ENCODE measurements around the gene ASB6.
A peak's percentile ranks its signal among the peaks of the same experiment; 100 is the strongest.
"Not testable (repeated sequence)": the region's sequence is repeated elsewhere in the genome, so short reads cannot be mapped to it uniquely, and the experiment has no call there.

The ASB6 gene

DNA sequence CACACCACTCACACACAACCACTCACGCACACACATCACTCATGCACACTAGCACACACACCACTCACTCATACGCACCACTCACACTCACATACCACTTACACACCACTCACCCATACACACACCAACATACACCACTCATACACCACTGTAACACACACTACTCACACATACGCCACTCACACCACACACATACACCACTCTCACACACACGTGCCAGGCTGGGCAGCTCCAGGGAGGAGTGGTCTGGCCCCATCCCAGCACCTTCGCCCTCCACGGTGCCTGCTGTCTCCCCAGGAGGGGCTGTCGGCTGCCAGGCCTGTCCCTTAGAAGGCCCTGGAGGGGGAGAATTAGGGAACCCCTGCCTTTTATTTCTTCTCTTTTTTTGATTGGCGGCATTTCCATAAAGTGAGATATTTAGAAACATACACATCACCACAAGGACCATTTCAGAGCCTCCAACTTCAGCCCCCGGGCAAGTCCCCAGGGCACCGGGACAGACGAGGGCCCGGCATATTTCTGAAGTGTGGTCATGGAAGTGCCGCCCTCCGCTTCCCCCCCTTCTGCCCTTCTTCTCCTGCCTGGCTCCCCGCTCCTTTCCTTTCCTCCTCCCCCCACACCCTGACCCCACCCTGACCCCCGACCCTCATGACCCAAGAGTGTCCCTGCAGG lies 6.3 kb upstream of the ASB6 start:
- DNase-seq (ENCODE audit: low read depth, low spot score): no peak
- H3K4me3 ChIP-seq (ENCODE audit: low read length): no peak overlapping the region

DNA sequence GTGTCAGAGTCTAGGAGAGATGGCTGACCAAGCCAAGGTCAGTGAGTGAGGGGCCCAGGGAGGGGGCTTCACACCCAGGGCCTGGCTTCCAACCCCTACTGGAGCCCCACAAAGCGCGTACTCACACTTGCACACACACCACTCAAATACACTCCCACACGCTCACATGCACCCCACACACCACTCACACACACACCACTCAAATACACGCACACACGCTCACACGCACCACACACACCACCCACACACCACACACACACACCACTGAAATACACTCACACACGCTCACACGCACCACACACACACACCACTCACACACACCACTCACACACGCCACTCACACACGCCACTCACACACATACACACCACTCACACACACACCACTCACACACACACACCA lies 5.7 kb upstream of the ASB6 start:
- no peak overlapping the region for H3K4me3 ChIP-seq (ENCODE audit: low read length)
- no peak for DNase-seq (ENCODE audit: low read depth, low spot score)

DNA sequence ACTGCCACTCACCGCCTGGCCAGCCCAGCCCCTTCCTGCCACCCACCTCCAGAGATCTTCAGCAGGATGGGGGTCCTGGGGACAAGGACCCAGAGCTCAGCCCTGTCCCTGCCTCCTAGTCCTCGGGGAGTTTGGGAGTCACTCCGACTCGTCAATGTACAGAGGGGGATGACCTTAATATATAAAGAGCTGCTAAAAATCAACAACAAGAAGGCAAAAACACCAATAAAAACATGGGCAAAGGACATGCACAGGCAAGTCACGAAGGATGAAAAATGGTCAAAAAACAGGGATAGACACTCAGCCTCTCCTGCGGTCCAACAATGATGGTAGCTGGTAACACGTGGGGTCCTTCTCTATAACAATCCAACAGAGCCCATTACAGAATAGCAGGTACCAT lies 4.7 kb upstream of the ASB6 start:
- H3K4me3 ChIP-seq (ENCODE audit: low read length): no peak overlapping the region
- DNase-seq (ENCODE audit: low read depth, low spot score): no peak

DNA sequence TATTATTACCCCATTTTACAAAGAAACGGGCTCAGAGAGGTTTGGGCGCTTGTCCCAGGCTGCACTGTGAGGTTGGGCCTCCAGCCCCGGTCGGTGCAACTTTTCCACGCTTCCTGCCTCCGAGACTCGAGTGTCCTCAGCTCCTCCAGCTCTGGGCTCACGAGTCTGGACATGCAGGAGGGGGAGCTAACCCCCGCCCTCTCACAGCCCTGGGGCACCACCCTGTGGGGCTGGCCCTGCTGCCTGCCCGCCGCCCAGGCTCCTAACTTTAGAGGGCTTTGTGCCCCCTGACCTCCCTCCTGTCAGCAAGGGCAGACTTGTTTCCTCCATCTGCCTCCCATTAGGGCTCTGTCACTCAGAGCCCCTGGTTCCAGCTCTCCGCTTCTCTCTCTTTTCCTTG lies 4.3 kb upstream of the ASB6 start:
- DNase-seq (ENCODE audit: low read depth, low spot score): no peak
- no peak overlapping the region for H3K4me3 ChIP-seq (ENCODE audit: low read length)

DNA sequence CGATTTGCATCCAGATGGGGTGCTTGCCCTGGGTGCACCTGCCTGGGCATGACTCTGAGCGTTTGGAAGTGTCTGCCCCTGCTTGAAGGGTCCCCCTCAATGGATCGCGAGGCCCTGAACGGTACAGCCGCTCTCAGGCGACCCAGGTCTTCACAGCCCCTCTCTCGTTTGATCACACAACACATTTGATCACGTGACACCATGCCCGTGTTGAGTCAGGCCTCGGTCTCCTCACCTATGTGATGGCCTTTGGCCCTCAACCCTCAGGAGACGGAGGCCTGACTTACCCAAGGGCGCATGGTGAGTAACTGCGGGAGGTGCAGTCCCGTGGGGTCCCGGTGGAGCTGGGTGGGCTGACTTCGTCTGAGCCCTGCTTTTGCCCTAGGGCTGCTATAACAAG lies 3.0 kb upstream of the ASB6 start:
- no peak overlapping the region for H3K4me3 ChIP-seq (ENCODE audit: low read length)
- DNase-seq (ENCODE audit: low read depth, low spot score): no peak

DNA sequence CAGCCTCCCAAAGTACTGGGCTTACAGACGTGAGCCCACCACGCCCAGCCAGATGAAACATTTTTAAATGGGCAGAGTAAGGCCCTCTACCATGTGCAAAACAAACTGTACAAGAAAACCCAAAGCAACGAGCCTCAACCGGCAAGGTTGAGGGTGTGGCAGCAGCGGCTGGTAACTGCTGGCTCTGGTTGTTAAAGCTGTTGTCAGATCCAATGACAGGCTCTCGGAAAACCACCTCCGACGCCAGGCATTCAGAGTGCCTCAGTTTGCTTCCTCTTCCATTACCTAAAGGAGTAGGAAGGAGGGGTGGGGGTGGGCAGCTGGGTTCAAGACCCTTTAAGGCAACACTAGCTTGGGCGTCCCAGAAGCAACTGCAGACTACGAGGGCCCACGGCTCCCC lies 2.4 kb upstream of the ASB6 start:
- DNase-seq (ENCODE audit: low read depth, low spot score): no peak
- H3K4me3 ChIP-seq (ENCODE audit: low read length): no peak overlapping the region

DNA sequence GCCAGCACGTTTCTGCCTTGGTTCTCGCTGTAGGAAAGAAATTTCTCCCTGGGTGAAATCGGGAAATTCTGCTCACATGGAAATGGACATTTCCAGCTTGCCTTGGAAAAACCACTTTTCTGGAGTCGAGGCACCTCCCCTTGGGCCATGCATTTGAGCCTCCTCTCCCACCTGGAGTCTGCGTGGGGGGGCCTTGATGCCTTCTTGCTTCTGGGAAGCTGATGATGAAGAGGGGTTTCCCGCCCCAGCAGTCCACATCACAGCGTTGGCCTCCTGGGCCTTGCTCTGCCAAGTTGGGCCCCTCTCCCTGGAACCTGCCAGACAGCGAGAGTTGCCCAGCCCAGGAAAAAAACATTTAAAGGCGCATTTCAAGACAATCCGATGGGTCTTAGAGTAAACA lies 1.8 kb upstream of the ASB6 start:
- H3K4me3 ChIP-seq (ENCODE audit: low read length): no peak overlapping the region
- no peak for DNase-seq (ENCODE audit: low read depth, low spot score)

DNA sequence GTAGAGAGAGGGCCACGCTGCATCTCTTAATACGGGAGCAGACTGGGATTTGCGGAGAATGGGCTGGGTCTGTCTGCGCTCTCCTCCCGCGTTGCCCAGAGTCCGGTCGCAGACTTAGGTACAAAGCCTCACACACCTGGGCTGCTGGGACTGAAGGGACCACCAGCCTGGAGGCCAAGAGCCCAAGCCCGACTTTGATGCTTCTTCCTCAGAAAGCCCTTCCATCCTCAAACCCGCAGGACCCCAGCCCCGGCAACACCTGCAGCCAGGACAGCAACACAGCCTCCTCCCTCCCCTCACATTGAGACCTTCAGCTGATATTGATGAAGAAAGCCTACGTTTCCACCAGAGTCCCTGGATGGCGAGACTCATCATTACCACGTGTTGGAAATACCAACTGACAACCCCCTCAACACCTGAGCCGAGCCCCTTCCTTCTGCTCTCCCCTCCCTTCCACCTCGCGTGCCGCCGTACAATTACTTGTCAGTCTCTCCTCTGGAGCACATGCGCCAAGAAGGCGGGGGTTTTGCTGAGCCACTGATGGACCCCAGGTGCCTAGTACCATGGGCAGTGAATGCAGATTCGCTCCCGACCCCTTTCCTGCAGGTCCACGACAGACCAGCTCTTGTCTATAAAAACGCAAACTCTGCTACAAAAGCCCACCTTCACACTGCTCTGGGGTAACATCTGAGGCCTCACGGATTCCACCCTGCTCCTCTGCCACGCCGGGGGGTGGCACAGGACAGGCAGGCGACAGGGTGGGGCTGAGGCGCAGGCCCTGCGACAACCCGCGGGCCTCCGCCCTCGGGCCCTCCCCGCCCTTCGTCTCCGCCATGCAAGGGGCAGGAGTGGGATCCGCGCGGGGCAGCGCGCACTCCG lies 841 bp downstream of the ASB6 start:
- no peak for DNase-seq (ENCODE audit: low read depth, low spot score)

DNA sequence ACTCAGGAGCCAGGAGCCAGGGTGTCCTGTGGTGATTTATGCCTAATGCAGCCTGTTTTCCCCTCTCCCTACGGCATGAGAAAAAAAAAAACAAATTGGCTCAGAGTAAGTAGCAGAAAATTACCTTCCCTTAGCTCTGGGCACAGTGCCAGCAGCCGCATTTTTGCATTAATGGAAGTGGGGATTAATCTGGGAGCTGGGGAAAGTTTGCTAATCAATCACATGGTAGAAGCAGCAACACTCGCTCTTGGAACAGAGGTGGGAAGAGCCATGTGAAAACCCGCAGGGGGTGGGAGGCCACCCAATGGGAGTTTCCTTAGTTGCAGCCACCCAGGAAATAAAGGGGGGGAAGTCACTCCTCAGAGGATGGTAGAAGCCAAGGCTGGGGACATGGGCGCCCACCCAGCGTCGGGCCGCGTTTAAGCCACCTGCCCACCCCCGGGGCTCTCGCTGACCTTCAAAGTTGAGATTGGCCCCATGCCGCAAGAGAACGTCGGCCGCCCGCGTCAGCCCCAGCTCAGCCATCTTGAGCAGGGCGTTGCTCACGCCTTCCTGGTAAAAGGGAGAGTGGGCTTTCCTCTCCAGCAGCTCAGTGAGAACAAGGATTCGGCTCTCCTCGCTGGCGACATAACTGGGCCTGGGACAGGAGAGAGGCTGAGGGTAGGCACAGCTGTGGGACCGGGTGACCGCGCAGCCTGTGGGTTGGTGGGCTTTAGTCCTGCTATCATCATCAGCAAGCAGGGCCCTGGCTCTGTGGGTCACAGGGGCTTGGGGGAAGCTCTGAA lies 1.7 kb downstream of the ASB6 start:
- no peak for DNase-seq (ENCODE audit: low read depth, low spot score)

More for the DNA sequence above, 841 bp downstream of the ASB6 start:
- H3K4me3 ChIP-seq (ENCODE audit: low read length): peak overlapping the region; percentile 88

DNA sequence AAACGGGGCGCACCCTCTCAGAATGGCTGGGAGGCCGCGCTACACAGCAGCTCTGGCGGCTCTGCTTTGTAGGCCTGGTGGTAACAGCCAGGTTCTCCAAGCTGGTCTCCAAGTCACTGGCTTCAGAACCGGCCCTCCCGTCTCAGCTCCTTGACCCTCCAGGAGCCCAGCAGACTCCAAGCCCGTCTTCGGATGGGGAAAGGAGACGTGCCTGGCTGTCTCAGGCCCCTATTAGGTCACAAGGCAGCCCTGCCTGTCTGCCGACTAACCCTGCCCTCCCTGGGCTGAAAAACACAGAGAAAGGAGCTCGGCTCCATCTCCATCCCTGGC lies 2.2 kb downstream of the ASB6 start:
- DNase-seq (ENCODE audit: low read depth, low spot score): no peak
- no peak overlapping the region for H3K4me3 ChIP-seq (ENCODE audit: low read length)

More for the DNA sequence above, 1.7 kb downstream of the ASB6 start:
- H3K4me3 ChIP-seq (ENCODE audit: low read length): peak overlapping the region; percentile 88

DNA sequence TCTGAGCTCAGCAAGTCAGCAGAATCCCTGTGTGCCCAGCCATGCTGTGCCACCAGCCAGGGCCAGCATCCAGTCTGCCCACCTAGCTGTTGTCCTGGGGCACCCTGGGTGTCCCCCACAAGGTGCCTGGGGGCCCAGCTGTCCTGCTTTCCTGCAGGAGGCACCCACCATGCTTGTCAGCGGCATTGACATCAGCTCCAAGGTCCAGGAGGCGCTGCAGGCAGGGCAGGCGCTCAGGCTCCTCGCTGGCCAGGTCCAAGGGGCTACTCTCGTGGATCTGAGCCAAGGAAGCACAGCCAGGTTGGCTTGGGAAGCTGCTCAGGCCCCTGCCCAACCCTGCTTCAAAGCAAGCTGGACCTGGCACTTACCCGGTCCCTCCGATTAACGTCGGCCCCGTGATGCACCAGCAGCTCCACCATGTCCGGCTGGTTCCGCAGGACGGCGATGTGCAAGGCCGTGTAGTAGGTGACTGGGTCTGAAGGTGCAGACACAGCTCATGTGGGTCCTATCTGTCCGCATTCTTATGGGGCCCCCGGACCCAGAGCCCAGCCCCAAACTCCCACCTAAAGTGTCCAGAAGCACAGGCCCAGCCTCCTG lies 2.8 kb downstream of the ASB6 start:
- no peak overlapping the region for H3K4me3 ChIP-seq (ENCODE audit: low read length)
- no peak for DNase-seq (ENCODE audit: low read depth, low spot score)

DNA sequence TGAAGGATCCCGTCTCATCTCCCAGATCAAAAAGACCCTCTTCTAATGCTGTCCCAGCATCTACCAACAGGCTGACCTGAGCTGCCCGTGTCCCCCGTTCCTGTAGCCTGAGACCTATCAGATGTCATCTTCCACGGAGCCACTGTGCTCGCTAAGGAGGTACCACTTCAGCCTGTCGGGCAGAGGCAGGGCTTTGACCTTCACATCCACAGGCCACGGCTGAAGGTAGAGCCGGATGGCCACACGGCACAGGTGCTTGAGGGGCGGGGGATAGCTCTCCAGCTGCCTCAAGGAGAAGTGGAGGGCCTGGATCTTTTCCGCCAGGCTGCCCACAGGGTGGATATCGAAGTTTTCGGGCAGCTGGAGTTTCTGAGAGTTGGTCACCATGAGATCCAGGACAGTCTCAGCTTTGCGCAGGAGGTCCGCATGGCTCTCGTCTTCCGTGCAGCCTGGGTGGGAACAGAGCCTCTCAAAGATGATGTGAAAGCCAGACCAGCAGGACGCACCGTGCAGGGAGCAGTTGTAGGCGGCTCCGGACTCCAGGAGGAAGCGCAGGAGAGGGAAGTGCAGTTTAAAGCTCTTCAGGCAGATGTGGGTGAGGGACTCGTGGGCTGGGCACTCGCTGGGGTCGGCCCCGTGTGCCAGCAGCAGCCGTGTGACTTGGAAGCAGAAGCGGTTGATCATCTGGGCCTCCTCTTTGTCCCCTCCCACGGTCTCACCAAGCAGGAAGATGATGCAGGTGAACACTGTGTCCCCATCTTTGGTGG lies 4.1 kb downstream of the ASB6 start:
- no peak for DNase-seq (ENCODE audit: low read depth, low spot score)
- no peak overlapping the region for H3K4me3 ChIP-seq (ENCODE audit: low read length)

DNA sequence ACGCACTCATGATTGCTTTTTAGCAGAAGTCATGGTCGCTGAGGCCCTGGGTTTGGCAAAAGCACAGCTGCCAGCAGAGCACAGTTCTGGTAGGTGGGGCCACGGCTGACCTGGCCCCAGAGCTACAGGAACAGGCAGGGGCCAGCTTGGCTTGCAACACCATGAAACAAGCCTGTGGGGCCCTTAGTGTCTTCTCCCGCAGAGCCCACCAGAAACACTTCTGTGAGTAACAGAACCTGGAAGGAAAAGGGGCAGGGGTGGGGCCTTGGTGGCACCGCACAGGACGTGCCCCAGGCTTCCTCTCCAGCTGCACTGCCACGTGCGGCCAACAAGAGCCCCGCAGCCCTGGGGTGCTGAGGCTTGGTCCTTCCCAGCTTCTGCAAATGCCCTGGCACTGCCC lies 4.8 kb downstream of the ASB6 start:
- no peak for DNase-seq (ENCODE audit: low read depth, low spot score)
- H3K4me3 ChIP-seq (ENCODE audit: low read length): no peak overlapping the region

DNA sequence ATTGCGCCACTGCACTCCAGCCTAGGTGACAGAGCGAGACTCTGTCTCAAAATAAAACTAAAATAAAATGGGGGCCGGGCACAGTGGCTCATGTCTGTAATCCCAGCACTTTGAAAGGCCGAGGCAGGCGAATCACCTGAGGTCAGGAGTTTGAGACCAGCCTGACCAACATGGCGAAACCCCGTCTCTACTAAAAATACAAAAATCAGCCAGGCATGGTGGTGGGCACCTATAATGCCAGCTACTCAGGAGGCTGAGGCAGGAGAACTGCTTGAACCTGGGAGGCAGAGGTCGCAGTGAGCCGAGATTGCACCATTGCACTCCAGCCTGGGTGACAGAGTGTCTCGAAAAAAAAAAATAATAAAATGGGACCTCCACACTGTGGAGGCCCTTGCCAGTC lies 5.6 kb downstream of the ASB6 start:
- DNase-seq (ENCODE audit: low read depth, low spot score); H3K4me3 ChIP-seq (ENCODE audit: low read length): not testable (repeated sequence)

DNA sequence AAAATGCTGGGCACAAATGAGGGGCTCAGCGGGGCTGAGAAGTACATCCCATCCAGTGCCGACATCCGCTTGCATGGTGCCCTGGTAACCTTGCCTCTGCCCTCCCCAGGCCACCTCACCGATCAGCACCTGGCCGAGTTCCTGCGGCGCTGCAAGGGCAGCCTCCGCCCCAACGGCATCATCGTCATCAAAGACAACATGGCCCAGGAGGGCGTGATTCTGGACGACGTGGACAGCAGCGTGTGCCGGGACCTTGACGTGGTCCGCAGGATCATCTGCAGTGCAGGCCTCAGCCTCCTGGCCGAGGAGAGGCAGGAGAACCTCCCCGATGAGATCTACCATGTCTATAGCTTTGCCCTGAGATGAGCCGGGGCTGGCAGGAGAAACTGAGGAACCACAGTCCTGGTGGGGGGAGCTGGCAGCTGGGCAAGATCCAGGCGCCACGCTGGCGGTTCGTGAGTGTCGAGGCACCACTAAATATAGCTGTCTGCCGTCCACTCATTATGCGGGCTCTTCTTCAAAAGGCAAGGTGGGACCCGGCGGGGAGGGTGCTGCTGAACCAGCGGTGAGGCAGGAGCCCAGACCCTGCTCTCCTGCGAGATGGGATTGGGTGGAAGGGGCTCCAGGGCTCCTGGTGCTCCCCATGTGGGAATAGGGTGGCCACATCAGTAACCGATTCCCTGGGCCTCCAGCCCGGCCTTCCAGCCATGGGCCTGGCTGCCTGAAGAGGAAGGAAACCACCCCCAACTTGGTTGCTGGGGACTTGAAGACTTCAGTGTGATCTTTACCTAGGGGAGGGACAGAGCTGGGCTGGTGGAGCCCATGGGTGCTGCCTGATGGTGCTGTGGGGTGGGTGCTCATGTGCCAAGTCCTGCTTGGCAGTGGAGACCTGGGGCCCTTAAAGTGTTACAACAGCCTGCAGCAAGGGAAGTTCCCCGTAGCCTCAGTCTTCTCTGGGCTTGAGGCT lies 6.6 kb downstream of the ASB6 start:
- no peak overlapping the region for H3K4me3 ChIP-seq (ENCODE audit: low read length)
- no peak for DNase-seq (ENCODE audit: low read depth, low spot score)

DNA sequence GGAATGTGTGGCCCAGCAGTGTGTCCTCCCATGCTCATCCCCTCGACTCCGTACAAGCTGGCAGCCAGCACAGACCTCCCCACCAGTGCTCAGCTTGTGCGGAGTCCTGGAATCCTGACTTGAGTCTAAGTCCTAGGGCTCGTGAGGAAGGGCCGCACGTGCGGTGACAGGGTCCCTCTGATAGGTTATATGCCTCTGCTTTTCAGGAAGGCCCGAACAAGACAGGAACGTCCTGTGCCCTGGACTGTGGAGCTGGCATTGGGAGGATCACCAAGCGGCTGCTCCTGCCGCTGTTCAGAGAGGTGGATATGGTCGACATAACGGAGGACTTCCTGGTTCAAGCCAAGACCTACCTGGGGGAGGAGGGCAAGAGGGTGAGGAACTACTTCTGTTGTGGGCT lies 8.1 kb downstream of the ASB6 start:
- no peak for DNase-seq (ENCODE audit: low read depth, low spot score)
- no peak overlapping the region for H3K4me3 ChIP-seq (ENCODE audit: low read length)

DNA sequence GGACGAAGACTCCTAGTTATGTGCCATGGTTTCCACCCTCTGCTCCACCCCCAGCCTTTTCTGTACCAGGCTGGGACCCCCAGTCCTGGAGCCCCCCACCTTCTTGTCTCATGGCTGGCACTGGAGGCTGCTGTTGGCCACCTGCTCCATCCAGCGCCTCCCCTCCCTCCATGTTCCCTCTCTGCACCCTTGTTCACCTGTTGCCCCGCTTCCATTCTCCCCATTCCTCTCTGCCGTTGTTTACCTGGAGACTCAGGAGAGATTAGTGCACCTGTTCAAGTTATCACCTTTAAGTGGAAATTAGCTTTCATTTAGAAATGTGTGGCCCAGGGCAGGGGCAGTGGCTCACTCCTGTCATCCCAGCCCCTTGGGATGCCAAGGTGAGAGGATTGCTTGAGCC lies 8.7 kb downstream of the ASB6 start:
- DNase-seq (ENCODE audit: low read depth, low spot score): no peak
- no peak overlapping the region for H3K4me3 ChIP-seq (ENCODE audit: low read length)

DNA sequence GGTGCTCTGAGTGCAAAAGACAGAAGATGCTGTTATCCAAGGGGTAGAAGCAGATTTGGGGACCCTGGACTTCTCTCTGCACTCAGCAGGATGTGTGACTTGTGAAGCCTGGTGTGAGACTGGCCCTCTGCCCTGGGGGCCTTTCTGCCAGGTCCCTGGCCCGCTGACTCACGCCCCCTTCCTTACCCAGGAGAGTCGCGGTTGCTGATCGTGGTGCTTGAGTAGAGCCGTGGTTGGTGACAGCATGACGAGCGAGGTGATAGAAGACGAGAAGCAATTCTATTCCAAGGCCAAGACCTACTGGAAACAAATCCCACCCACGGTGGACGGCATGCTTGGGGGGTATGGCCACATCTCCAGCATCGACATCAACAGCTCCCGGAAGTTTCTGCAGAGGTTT lies 9.5 kb downstream of the ASB6 start:
- no peak for DNase-seq (ENCODE audit: low read depth, low spot score)

More for the DNA sequence above, 9.5 kb downstream of the ASB6 start:
- no peak overlapping the region for H3K4me3 ChIP-seq (ENCODE audit: low read length)

All from Jurkat, Clone E6-1 (cell line).